ENCODE data around the gene CHPT1. TPM values are rescaled to one million over a fixed set of nuclear protein-coding genes. Genes with fewer than 3 reads are reported as not detected.
"Not testable (repeated sequence)": the region's sequence is repeated elsewhere in the genome, so short reads cannot be mapped to it uniquely, and the experiment has no call there.

CHPT1 gene
- total RNA-seq: 78.3 TPM

- peak; percentile 89 for DNase-seq (ENCODE audit: low spot score)
- ATAC-seq: peak; percentile 70
Measured at GRCh38 chr12:101697197-101697929, at the start of gene CHPT1. Gene CHPT1 (plus strand): TSS chr12:101697640. CDS start chr12:101697862, 222 bp downstream.

- DNase-seq (ENCODE audit: low spot score): no peak
- ATAC-seq: no peak
Measured at GRCh38 chr12:101647711-101648110, 49.7 kb upstream of the CHPT1 start.

GRCh38 chr12:101648195-101648594 lies 49.2 kb upstream of the CHPT1 start:
- DNase-seq (ENCODE audit: low spot score): no peak
- ATAC-seq: no peak

GRCh38 chr12:101650346-101651117 lies 46.9 kb upstream of the CHPT1 start:
- ATAC-seq (no peak), DNase-seq (ENCODE audit: low spot score) (no peak)

- DNase-seq (ENCODE audit: low spot score) (no peak), ATAC-seq (no peak)
Measured at GRCh38 chr12:101653030-101653429, 44.4 kb upstream of the CHPT1 start.

GRCh38 chr12:101653503-101653902 lies 43.9 kb upstream of the CHPT1 start:
- DNase-seq (ENCODE audit: low spot score) (no peak), ATAC-seq (no peak)

- no peak for DNase-seq (ENCODE audit: low spot score)
- ATAC-seq: no peak
Measured at GRCh38 chr12:101654442-101654841, 43.0 kb upstream of the CHPT1 start.

GRCh38 chr12:101655393-101655792 lies 42.0 kb upstream of the CHPT1 start:
- no peak for ATAC-seq

GRCh38 chr12:101660662-101661061 lies 36.8 kb upstream of the CHPT1 start:
- not testable (repeated sequence) for ATAC-seq; DNase-seq (ENCODE audit: low spot score)

More at GRCh38 chr12:101655393-101655792, 42.0 kb upstream of the CHPT1 start:
- no peak for DNase-seq (ENCODE audit: low spot score)

- DNase-seq (ENCODE audit: low spot score) (no peak), ATAC-seq (no peak)
Measured at GRCh38 chr12:101663298-101663697, 34.1 kb upstream of the CHPT1 start.

- ATAC-seq: no peak
- DNase-seq (ENCODE audit: low spot score): no peak
Measured at GRCh38 chr12:101664992-101665391, 32.4 kb upstream of the CHPT1 start.

- ATAC-seq (no peak), DNase-seq (ENCODE audit: low spot score) (no peak)
Measured at GRCh38 chr12:101666052-101666728, 31.2 kb upstream of the CHPT1 start.

- ATAC-seq: no peak
- no peak for DNase-seq (ENCODE audit: low spot score)
Measured at GRCh38 chr12:101667591-101667990, 29.8 kb upstream of the CHPT1 start.

GRCh38 chr12:101670007-101670671 lies 27.3 kb upstream of the CHPT1 start:
- peak; percentile 67 for DNase-seq (ENCODE audit: low spot score)
- ATAC-seq: peak; percentile 97

GRCh38 chr12:101671157-101671791 lies 26.2 kb upstream of the CHPT1 start:
- ATAC-seq: no peak
- no peak for DNase-seq (ENCODE audit: low spot score)

- DNase-seq (ENCODE audit: low spot score): no peak
- ATAC-seq: no peak
Measured at GRCh38 chr12:101671833-101672232, 25.6 kb upstream of the CHPT1 start.

GRCh38 chr12:101675555-101675954 lies 21.9 kb upstream of the CHPT1 start:
- DNase-seq (ENCODE audit: low spot score): no peak
- peak; percentile 60 for ATAC-seq

GRCh38 chr12:101676497-101676896 lies 20.9 kb upstream of the CHPT1 start:
- not testable (repeated sequence) for DNase-seq (ENCODE audit: low spot score)
- peak; percentile 44 for ATAC-seq

GRCh38 chr12:101678081-101678480 lies 19.4 kb upstream of the CHPT1 start:
- ATAC-seq: no peak
- no peak for DNase-seq (ENCODE audit: low spot score)

- ATAC-seq (no peak), DNase-seq (ENCODE audit: low spot score) (no peak)
Measured at GRCh38 chr12:101680240-101680639, 17.2 kb upstream of the CHPT1 start.

GRCh38 chr12:101680647-101681046 lies 16.8 kb upstream of the CHPT1 start:
- ATAC-seq (no peak), DNase-seq (ENCODE audit: low spot score) (no peak)
